SK-N-SH (cell line): ENCODE data around the gene NYNRIN. TPM values are rescaled to one million over a fixed set of nuclear protein-coding genes. Genes with fewer than 3 reads are reported as not detected.

Experiments used
- CTCF ChIA-PET: fragments of 300-600, 350-600 bp; formaldehyde crosslinking; extraction: SDS; loops from one replicate; lab custom pipeline; 2021; lab: Yijun Ruan, JAX
- POLR2A ChIA-PET: fragments of 350-600 bp; sonication (Branson Sonifier 250); formaldehyde crosslinking; extraction: SDS; loops from one replicate; lab custom pipeline; 2020; ENCODE audit warnings: antibody characterized with exemption, inconsistent platforms; lab: Yijun Ruan, JAX
- DNase-seq: peaks from one replicate; pipeline ENCODE4 v3.0.0; 2012
- H2AFZ ChIP-seq: fragments of 200-600 bp; sonication (generic); 2 replicates; pipeline ENCODE4 v1.8.1; 2016; ENCODE audit warnings: antibody characterized with exemption, mild to moderate bottlenecking, low read depth
- H3F3A ChIP-seq: fragments of 200-600 bp; sonication (generic); replicated peaks from 2 replicates; pipeline ENCODE3; 2016; ENCODE audit warnings: antibody characterized with exemption, mild to moderate bottlenecking; ENCODE audit not compliant: insufficient read depth
- H3K27ac ChIP-seq, 2 experiments: fragments of 200-500 bp in 1 of 2; fragments of 200-600 bp in 1 of 2; sonication (Bioruptor generic) in 1 of 2; sonication (generic), shearing (Covaris generic) in 1 of 2; 2 replicates each; pipeline versions ENCODE4 v1.5.1 to v1.6.1; 2014 to 2016; ENCODE audit warnings: low read depth in 2 of 2, inconsistent platforms in 1 of 2, low read length in 1 of 2, mild to moderate bottlenecking in 1 of 2, mixed read lengths in 1 of 2
- H3K27me3 ChIP-seq: fragments of 200-600 bp; sonication (generic), shearing (Covaris generic); 2 replicates; pipeline ENCODE4 v1.6.1; 2016; ENCODE audit warnings: mixed run types; ENCODE audit not compliant: insufficient read depth
- H3K36me3 ChIP-seq, 2 experiments: fragments of 200-500 bp in 1 of 2; fragments of 200-600 bp in 1 of 2; sonication (Bioruptor generic) in 1 of 2; sonication (generic) in 1 of 2; replicated peaks in 1 of 2; 2 replicates each; pipeline versions ENCODE3 to v1.5.1; 2014 to 2016; ENCODE audit warnings: low read length in 1 of 2, mild to moderate bottlenecking in 1 of 2; ENCODE audit not compliant: insufficient read depth in 2 of 2, control insufficient read depth in 1 of 2
- H3K4me1 ChIP-seq, 2 experiments: fragments of 200-500 bp in 1 of 2; fragments of 200-600 bp in 1 of 2; sonication (Bioruptor generic) in 1 of 2; sonication (generic), shearing (Covaris generic) in 1 of 2; 2 replicates each; pipeline versions ENCODE4 v1.5.1 to v1.6.1; 2014 to 2016; ENCODE audit warnings: low read depth in 1 of 2, low read length in 1 of 2, mixed run types in 1 of 2; ENCODE audit not compliant: insufficient read depth in 2 of 2, control insufficient read depth in 1 of 2
- H3K4me2 ChIP-seq: fragments of 200-600 bp; sonication (generic), shearing (Covaris generic); 2 replicates; pipeline ENCODE4 v1.6.1; 2017; ENCODE audit warnings: mixed run types
- H3K4me3 ChIP-seq, 2 experiments: fragments of 200-500 bp in 1 of 2; fragments of 200-600 bp in 1 of 2; sonication (Bioruptor generic) in 1 of 2; sonication (generic), shearing (Covaris generic) in 1 of 2; 2 replicates each; pipeline versions ENCODE4 v1.5.1 to v1.8.1; 2014 to 2016; ENCODE audit warnings: low read depth in 2 of 2, inconsistent platforms in 1 of 2, low read length in 1 of 2, mild to moderate bottlenecking in 1 of 2, mixed read lengths in 1 of 2, moderate library complexity in 1 of 2
- H3K79me2 ChIP-seq: fragments of 200-600 bp; sonication (generic); 2 replicates; pipeline ENCODE4 v1.8.1; 2017; ENCODE audit warnings: mild to moderate bottlenecking; ENCODE audit not compliant: insufficient read depth
- H3K9ac ChIP-seq: fragments of 200-600 bp; sonication (generic); 2 replicates; pipeline ENCODE4 v1.6.1; 2017; ENCODE audit warnings: mixed run types
- H3K9me2 ChIP-seq: fragments of 200-600 bp; sonication (generic); 2 replicates; pipeline ENCODE4 v1.6.1; 2017; ENCODE audit warnings: mixed run types
- H3K9me3 ChIP-seq: fragments of 200-600 bp; sonication (generic); 2 replicates; pipeline ENCODE4 v1.6.1; 2017; ENCODE audit warnings: mixed run types, mild to moderate bottlenecking, moderate library complexity
- H4K20me1 ChIP-seq: fragments of 200-600 bp; sonication (generic); 2 replicates; pipeline ENCODE4 v1.6.1; 2017; ENCODE audit warnings: mild to moderate bottlenecking, mixed run types; ENCODE audit not compliant: insufficient read depth
- CHD2 ChIP-seq: fragments of 150-350 bp; IDR thresholded peaks from 2 replicates; pipeline ENCODE4 v1.6.1; 2018; ENCODE audit warnings: low read length; ENCODE audit not compliant: partially characterized antibody
- CTCF ChIP-seq: fragments of 200-600 bp; sonication (generic); IDR thresholded peaks from 2 replicates; pipeline ENCODE4 v1.6.1; 2017; ENCODE audit warnings: antibody characterized with exemption, mild to moderate bottlenecking, moderate library complexity
- EZH2phosphoT487 ChIP-seq: fragments of 200-600 bp; sonication (generic); IDR thresholded peaks from 2 replicates; pipeline ENCODE4 v1.6.1; 2017; ENCODE audit warnings: low read depth, mixed run types, mild to moderate bottlenecking, antibody characterized with exemption, moderate library complexity, borderline replicate concordance
- FOXJ3 ChIP-seq: sonication (generic); formaldehyde crosslinking; IDR thresholded peaks from 2 replicates; pipeline ENCODE4 v1.5.1; 2020; ENCODE audit warnings: mild to moderate bottlenecking, missing genetic modification reagents
- GATA2 ChIP-seq: sonication (generic); formaldehyde crosslinking; IDR thresholded peaks from 2 replicates; pipeline ENCODE4 v1.5.0; 2020; ENCODE audit warnings: mild to moderate bottlenecking, missing genetic modification reagents
- MEF2A ChIP-seq: IDR thresholded peaks from 2 replicates; pipeline ENCODE4 v1.4.0; 2012; ENCODE audit warnings: low read depth, borderline replicate concordance
- NFIC ChIP-seq: IDR thresholded peaks from 2 replicates; pipeline ENCODE4 v1.4.0; 2012; ENCODE audit warnings: borderline replicate concordance
- NRF1 ChIP-seq: IDR thresholded peaks from 2 replicates; pipeline ENCODE4 v1.6.1; 2012; ENCODE audit warnings: low read depth, mild to moderate bottlenecking, low read length
- PBX3 ChIP-seq: IDR thresholded peaks from 2 replicates; pipeline ENCODE4; 2012
- RCOR1 ChIP-seq: fragments of 150-350 bp; IDR thresholded peaks from 2 replicates; pipeline ENCODE4 v1.6.1; 2017; ENCODE audit warnings: antibody characterized with exemption, low read length
- SIN3A ChIP-seq: IDR thresholded peaks from 2 replicates; pipeline ENCODE4 v1.6.1; 2012; ENCODE audit warnings: low read depth, mild to moderate bottlenecking, low read length, moderate library complexity, borderline replicate concordance
- TEAD4 ChIP-seq: IDR thresholded peaks from 2 replicates; pipeline ENCODE4 v1.4.0; 2012; ENCODE audit warnings: mild to moderate bottlenecking, borderline replicate concordance; ENCODE audit not compliant: insufficient read depth
- USF1 ChIP-seq: IDR thresholded peaks from 2 replicates; pipeline ENCODE4 v1.4.0; 2012; ENCODE audit warnings: low read depth, borderline replicate concordance
- USF2 ChIP-seq: fragments of 150-350 bp; IDR thresholded peaks from 2 replicates; pipeline ENCODE4 v1.6.1; 2017; ENCODE audit warnings: antibody characterized with exemption, low read length, low read depth, borderline replicate concordance
- YY1 ChIP-seq: IDR thresholded peaks from 2 replicates; pipeline ENCODE4 v1.4.0; 2012; ENCODE audit warnings: low read depth, mild to moderate bottlenecking
- WGBS: methylation state at CpG from one replicate; pipeline ENCODE4 v1.1.6; 2017; ENCODE audit warnings: low lambda C conversion rate; 5-methylcytosine and 5-hydroxymethylcytosine counted together
- polyA plus RNA-seq, 3 experiments: library from polyadenylated mRNA; depleted of rRNA; stranded (reverse); fragments of >200 nt; gene quantifications; 2 replicates each; pipeline ENCODE4 v1.2.3, GENCODE V29; 2012

Gene NYNRIN
- polyA plus RNA-seq, 1 of the 3 experiments (the other 2 are of a cell fraction), result 4.8 TPM

GRCh38 chr14:24378981-24379906, 19.6 kb upstream of the NYNRIN start:
- POLR2A ChIA-PET, result interaction anchor here (1.0 kb wide), 1 partner anchor 13 kb away, joined by 3 read pairs; no protein-coding TSS in a partner anchor
- Histone ChIP-seq H3K9ac (no peak overlapping the region), H3K9me2 (no peaks in the 10 kb centered on the region), H3F3A (no peaks in the 10 kb centered on the region), H3K27me3 (no peaks in the 10 kb centered on the region), H3K4me2 (no peak overlapping the region), H3K9me3 (no peaks in the 10 kb centered on the region), H3K4me3 (no peak overlapping the region), H3K27ac (no peak overlapping the region), H2AFZ (no peak overlapping the region), H3K36me3 (peaks cover 0 to 11% of the 10 kb centered on the region in 2 experiments), H4K20me1 (no peaks in the 10 kb centered on the region), H3K4me1 (peaks cover 0 to 17% of the 10 kb centered on the region in 2 experiments; a peak in 1 of 4 replicates), H3K79me2 (no peaks in the 10 kb centered on the region)
- DNase-seq, result no peak
- no peak for TF ChIP-seq GATA2 (CRISPR knock-in tag)
- WGBS, result 86% methylated on average over 7 of the region's 7 CpGs
- CTCF ChIA-PET, result interaction anchor here (0.9 to 2.4 kb wide), 3 partner anchors 13 to 33 kb away, joined by 3 to 16 read pairs (median 3); no protein-coding TSS in a partner anchor

GRCh38 chr14:24379907-24380730, 18.7 kb upstream of the NYNRIN start:
- CTCF ChIA-PET, result interaction anchor here (1.1 to 1.5 kb wide), 2 partner anchors 14 to 47 kb away, joined by 3 to 4 read pairs; no protein-coding TSS in a partner anchor

More at GRCh38 chr14:24379907-24380730, 18.7 kb upstream of the NYNRIN start:
- Histone ChIP-seq H3K79me2 (no peaks in the 10 kb centered on the region), H3K9me2 (no peaks in the 10 kb centered on the region), H3K4me1 (peaks cover 0 to 17% of the 10 kb centered on the region in 2 experiments; a peak in 1 of 4 replicates), H3K9me3 (no peaks in the 10 kb centered on the region), H3K27ac (no peak overlapping the region), H3K27me3 (no peaks in the 10 kb centered on the region), H4K20me1 (no peaks in the 10 kb centered on the region), H3F3A (no peaks in the 10 kb centered on the region), H3K4me2 (no peak overlapping the region), H3K9ac (no peak overlapping the region), H3K4me3 (no peak overlapping the region), H2AFZ (no peak overlapping the region), H3K36me3 (peaks cover 0 to 10% of the 10 kb centered on the region in 2 experiments)
- WGBS, result 83% methylated on average over 15 of the region's 15 CpGs
- POLR2A ChIA-PET, result no interaction called here
- DNase-seq, result no peak
- TF ChIP-seq CHD2 (no peak), PBX3 (no peak), USF2 (no peak), MEF2A (no peak), NFIC (no peak), RCOR1 (no peak), CTCF (no peak), YY1 (no peak), GATA2 (CRISPR knock-in tag) (no peak), SIN3A (no peak), EZH2phosphoT487 (no peak), USF1 (no peak), FOXJ3 (CRISPR knock-in tag) (no peak), TEAD4 (no peak), NRF1 (no peak)
